Naive B cell (primary cell): ENCODE data around the gene SGO2. TPM values are rescaled to one million over a fixed set of nuclear protein-coding genes. Genes with fewer than 3 reads are reported as not detected.
"Not testable (repeated sequence)": the region's sequence is repeated elsewhere in the genome, so short reads cannot be mapped to it uniquely, and the experiment has no call there.

Experiments
- ATAC-seq, 2 donors: fragments of 150-1000 bp; cut with Tn5 transposase; 2 replicates each; pipeline ENCODE4 v1.10.0; 2021; ENCODE audit warnings: low read depth in 2 of 2, mild to moderate bottlenecking in 2 of 2, moderate library complexity in 2 of 2
- DNase-seq: peaks from one replicate; pipeline ENCODE4 v3.0.0; 2022
- H3K27ac Mint-ChIP-seq, 6 donors: one replicate each; pipeline ENCODE4 v1.8.0; 2020 to 2022; ENCODE audit warnings: mild to moderate bottlenecking in 6 of 6, mixed read lengths in 6 of 6, moderate library complexity in 5 of 6, inconsistent platforms in 2 of 6
- H3K27me3 Mint-ChIP-seq, 3 donors: one replicate each; pipeline ENCODE4 v1.8.0; 2021 to 2022; ENCODE audit warnings: mixed read lengths in 3 of 3, mild to moderate bottlenecking in 1 of 3
- H3K36me3 Mint-ChIP-seq, 2 donors: one replicate each; pipeline ENCODE4 v1.8.0; 2020 to 2022; ENCODE audit warnings: mixed read lengths in 2 of 2, inconsistent platforms in 1 of 2, mild to moderate bottlenecking in 1 of 2
- H3K4me1 Mint-ChIP-seq, 3 donors: one replicate each; pipeline ENCODE4 v1.8.0; 2020 to 2022; ENCODE audit warnings: mixed read lengths in 3 of 3, inconsistent platforms in 1 of 3, mild to moderate bottlenecking in 1 of 3, moderate library complexity in 1 of 3
- H3K4me3 Mint-ChIP-seq, 8 donors: one replicate each; pipeline ENCODE4 v1.8.0; 2020 to 2022; ENCODE audit warnings: mild to moderate bottlenecking in 8 of 8, mixed read lengths in 8 of 8, moderate library complexity in 8 of 8, inconsistent platforms in 2 of 8
- H3K9me3 Mint-ChIP-seq, 7 donors: one replicate each; pipeline ENCODE4 v1.8.0; 2020 to 2022; ENCODE audit warnings: mixed read lengths in 7 of 7, mild to moderate bottlenecking in 5 of 7, inconsistent platforms in 2 of 7, moderate library complexity in 1 of 7
- polyA plus RNA-seq, 6 donors: library from polyadenylated mRNA; unstranded; fragments of 300-500 nt; fragmentation: Illumina TruSeq; gene quantifications; one replicate each; pipeline ENCODE4 v1.2.3, GENCODE V29; 2021; ENCODE audit warnings: low read depth in 6 of 6

The SGO2 gene
- polyA plus RNA-seq, 6 donors from 2014 or later: 0.09 to 4.0 (median 2.3) TPM

DNA sequence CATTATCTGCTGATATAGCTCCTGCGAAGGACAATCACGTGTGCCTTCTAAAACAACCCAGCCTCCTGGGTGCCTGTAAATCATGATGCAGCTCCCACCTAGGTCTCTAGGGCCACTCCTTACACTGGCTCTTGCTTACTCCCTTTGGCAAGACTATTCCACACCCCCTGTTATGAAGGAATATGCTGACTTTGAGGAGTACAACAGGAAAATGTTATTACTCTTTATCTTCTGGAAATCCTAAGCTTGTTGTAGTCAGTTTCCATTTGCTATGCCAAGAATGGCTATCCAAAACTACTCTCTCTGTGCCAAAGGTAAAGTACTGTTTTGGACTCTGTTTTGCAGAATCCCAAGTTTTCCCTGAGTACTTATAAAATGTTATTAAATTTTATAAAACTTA is 7.7 kb downstream of the SGO2 start:
- H3K27me3 Mint-ChIP-seq: no peaks in the 10 kb centered on the region
- ATAC-seq (no peak), DNase-seq (no peak)
- H3K4me1 Mint-ChIP-seq: no peaks in the 10 kb centered on the region
- H3K36me3 Mint-ChIP-seq: no peaks in the 10 kb centered on the region
- H3K4me3 Mint-ChIP-seq: no peak overlapping the region
- no peaks in the 10 kb centered on the region for H3K9me3 Mint-ChIP-seq
- H3K27ac Mint-ChIP-seq: no peak overlapping the region

DNA sequence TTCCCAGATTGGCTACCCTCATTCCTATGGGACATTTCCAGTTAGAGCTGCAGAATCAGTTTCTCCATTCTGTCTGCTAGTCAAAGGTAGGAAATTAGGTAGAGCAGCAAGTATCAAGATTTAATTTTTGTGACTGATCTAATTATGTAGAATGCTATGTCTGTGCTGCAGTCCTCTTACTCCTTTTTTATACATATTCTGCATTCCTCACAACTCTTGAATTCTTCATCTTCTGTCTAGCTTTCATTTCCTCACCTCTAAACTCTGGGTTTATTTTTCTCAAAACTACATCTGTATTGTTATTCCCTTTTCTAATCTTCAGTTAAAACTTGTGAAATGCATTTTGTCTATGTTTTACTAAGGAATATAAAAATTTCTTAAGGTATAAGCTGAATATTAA is 8.6 kb downstream of the SGO2 start:
- H3K36me3 Mint-ChIP-seq: peaks cover 2% of the 10 kb centered on the region in 2 donors
- DNase-seq (no peak), ATAC-seq (no peak)
- H3K4me3 Mint-ChIP-seq: no peak overlapping the region
- H3K27ac Mint-ChIP-seq: no peak overlapping the region
- H3K9me3 Mint-ChIP-seq: peaks cover 0 to under 1% (median 0%) of the 10 kb centered on the region in 7 donors
- H3K27me3 Mint-ChIP-seq: no peaks in the 10 kb centered on the region
- no peaks in the 10 kb centered on the region for H3K4me1 Mint-ChIP-seq

DNA sequence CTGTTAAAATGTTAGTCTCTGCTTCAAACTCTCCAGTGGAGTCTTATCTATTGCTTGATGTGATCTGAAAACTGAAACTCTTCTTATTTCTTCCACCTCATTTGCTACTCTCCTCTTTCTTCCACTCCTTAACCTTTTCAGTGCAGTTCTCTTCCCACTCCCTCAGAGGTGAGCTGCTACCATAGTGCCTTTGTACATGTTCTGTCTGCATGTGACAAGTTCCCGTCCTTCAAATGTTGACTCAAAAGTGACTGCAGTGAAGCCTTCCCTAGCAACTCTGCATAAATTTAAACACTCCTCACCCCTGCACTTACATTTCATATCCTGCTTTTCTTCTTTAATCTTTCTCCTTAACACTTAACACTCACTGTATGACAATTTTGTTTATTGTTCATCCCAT is 12.1 kb downstream of the SGO2 start:
- H3K4me3 Mint-ChIP-seq: no peak overlapping the region
- DNase-seq (no peak), ATAC-seq (no peak)

DNA sequence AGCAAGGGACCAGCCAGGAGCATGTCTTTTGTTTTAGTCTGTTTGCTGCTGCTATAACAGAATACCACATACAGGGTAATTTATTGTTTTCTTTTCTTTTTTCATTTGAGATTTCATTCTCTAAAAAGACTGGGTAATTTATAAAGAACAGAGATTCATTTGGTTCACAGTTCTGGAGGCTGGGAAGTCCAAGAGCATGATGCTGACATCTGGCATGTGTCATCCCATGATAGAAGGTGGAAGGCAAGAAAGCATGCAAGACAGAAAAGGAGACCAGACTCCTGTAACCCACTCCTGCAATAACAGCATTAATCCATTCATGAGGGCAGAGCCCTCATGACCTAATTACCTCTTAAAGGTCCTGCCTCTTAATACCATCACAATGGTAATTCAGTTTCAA is 14.8 kb downstream of the SGO2 start:
- no peak for ATAC-seq
- peaks cover 0 to 5% (median 4%) of the 10 kb centered on the region in 7 donors for H3K9me3 Mint-ChIP-seq
- H3K36me3 Mint-ChIP-seq: peaks cover 20 to 34% of the 10 kb centered on the region in 2 donors
- no peak overlapping the region for H3K4me3 Mint-ChIP-seq
- no peak for DNase-seq
- H3K4me1 Mint-ChIP-seq: no peaks in the 10 kb centered on the region
- no peaks in the 10 kb centered on the region for H3K27me3 Mint-ChIP-seq
- H3K27ac Mint-ChIP-seq: no peak overlapping the region

More for the DNA sequence above, 12.1 kb downstream of the SGO2 start:
- peaks cover 20 to 24% of the 10 kb centered on the region in 2 donors for H3K36me3 Mint-ChIP-seq
- H3K4me1 Mint-ChIP-seq: no peaks in the 10 kb centered on the region
- H3K27ac Mint-ChIP-seq: no peak overlapping the region
- peaks cover 0 to 5% (median 4%) of the 10 kb centered on the region in 7 donors for H3K9me3 Mint-ChIP-seq
- no peaks in the 10 kb centered on the region for H3K27me3 Mint-ChIP-seq

DNA sequence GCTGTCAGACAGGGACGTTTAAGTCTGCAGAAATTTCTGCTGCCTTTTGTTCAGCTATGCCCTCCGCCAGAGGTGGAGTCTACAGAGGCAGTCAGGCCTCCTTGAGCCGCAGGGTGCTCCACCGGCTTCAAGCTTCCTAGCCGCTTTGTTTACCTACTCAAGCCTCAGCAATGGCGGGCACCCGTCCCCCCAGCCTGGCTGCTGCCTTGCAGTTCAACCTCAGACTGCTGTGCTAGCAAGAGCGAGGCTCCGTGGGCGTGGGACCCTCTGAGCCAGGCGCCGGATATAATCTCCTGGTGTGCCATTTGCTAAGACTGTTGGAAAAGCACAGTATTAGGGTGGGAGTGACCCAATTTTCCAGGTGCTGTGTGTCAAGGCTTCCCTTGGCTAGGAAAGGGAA is 40.6 kb downstream of the SGO2 start:
- not testable (repeated sequence) for H3K27me3 Mint-ChIP-seq, ATAC-seq, H3K9me3 Mint-ChIP-seq, H3K27ac Mint-ChIP-seq, H3K36me3 Mint-ChIP-seq, H3K4me1 Mint-ChIP-seq, H3K4me3 Mint-ChIP-seq, DNase-seq

DNA sequence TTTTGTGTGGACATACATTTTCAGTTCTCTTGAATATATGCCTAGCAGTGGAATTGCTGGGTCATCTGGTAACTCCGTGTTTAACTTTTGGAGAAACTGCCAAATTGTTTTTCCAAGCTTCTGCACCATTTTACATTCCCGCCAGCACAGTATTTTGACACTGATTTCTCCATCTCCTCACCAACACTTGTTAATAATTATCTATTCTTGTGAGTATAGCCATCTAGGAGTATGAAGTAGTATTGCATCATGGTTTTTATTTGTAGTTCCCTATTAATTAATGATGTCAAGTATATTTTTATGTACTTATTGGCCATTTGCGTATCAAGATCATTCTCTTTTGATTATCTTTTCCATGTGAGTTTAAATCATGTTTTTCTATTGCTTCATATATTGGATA is 41.9 kb downstream of the SGO2 start:
- ATAC-seq (no peak), DNase-seq (no peak)
- Mint-ChIP-seq H3K27me3 (no peaks in the 10 kb centered on the region), H3K36me3 (peaks cover 0 to 6% of the 10 kb centered on the region in 2 donors), H3K4me1 (no peaks in the 10 kb centered on the region), H3K27ac (no peak overlapping the region), H3K9me3 (peaks cover 0 to 2% (median 0%) of the 10 kb centered on the region in 7 donors), H3K4me3 (no peak overlapping the region)

DNA sequence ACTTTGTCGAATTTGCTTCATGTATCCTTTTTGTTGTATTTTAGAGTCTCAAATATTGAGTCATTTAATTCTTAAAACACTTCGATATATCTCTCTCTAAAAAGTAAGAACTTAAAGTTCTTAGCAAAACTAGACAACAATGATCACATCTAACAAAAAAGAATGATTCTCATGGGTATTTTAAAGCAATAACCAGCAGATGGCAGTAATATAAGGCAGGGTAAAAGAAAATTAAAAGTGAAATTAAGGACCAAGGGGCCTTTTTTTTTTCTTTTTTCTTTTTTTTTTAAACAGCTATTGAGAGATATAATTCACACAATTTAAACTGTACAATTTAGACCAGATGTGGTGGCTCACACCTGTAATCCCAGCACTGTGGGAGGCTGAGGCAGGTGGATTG is 50.0 kb downstream of the SGO2 start:
- Mint-ChIP-seq H3K4me3 (no peak overlapping the region), H3K36me3 (peaks cover 0 to 4% of the 10 kb centered on the region in 2 donors), H3K4me1 (no peaks in the 10 kb centered on the region), H3K27me3 (no peaks in the 10 kb centered on the region), H3K9me3 (no peaks in the 10 kb centered on the region), H3K27ac (peak overlapping the region in 1 of 6 donors; percentile 80)
- ATAC-seq (no peak), DNase-seq (peak; percentile 5)

DNA sequence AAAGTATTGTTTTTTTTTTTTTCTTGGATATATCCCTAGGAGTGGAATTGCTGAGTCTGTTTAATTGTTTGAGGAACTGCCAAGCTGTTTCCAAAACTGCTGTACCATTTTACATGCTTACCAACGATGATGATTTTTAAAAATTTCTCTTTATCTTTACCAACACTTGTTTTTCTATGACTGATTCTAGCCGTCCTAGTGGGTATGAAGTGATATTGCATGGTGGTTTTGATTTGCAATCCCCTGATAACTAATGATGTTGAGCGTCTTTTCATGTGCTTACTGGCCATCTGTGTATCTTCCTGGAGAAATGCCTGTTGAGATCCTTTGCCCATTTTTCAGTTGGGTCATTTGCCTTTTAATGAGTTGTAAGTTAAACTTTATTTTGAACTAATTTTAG is 51.0 kb downstream of the SGO2 start:
- Mint-ChIP-seq H3K4me1 (no peaks in the 10 kb centered on the region), H3K27ac (peak overlapping the region in 2 of 6 donors; percentile 11 to 55), H3K4me3 (no peak overlapping the region), H3K36me3 (peaks cover 0 to 4% of the 10 kb centered on the region in 2 donors), H3K27me3 (no peaks in the 10 kb centered on the region), H3K9me3 (no peaks in the 10 kb centered on the region)
- ATAC-seq: no peak
- DNase-seq: no peak

DNA sequence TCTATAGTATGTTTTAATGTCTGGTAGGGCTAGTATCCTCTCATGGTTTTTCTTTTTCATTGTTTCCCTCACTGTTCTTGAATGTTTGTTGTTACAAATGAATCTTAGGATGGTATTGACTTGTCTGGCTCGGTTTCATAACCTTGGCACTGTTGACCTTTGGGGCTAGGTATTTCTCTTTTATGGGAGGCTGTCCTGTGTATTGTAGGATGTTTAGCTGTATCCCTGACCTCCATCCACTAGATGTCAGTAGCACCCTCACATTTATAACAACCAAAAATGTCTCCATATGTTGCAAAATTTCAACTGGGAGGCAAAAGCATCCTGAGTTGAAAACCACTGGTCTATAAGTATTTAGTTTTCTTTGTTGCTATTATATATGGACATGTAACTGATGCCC is 52.8 kb downstream of the SGO2 start:
- no peak for DNase-seq
- ATAC-seq: peak; percentile 50 to 53
- no peaks in the 10 kb centered on the region for H3K9me3 Mint-ChIP-seq
- H3K4me1 Mint-ChIP-seq: no peaks in the 10 kb centered on the region
- peaks cover 0 to 12% of the 10 kb centered on the region in 2 donors for H3K36me3 Mint-ChIP-seq
- H3K4me3 Mint-ChIP-seq: no peak overlapping the region
- peaks cover 8 to 9% (median 8%) of the 10 kb centered on the region in 3 donors for H3K27me3 Mint-ChIP-seq
- no peak overlapping the region for H3K27ac Mint-ChIP-seq

DNA sequence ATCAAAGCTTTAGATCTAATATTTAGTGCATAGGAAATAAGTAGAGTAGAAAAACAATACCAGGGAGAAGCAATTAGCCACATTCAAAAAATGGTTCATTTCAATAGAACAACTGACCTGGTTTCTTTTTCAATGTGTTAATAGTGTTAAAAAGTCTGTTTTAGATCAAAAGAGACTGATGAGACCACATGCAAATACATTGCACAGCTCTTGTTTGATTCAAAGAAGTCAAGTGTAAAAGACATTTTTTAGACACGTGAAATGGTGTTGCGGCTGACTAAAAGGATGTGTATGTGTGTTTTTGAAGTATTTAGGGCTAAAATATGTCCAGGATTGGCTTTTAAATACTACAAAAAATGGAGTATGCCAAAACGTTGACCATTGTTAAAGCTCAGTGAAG is 58.6 kb downstream of the SGO2 start:
- ATAC-seq: no peak
- Mint-ChIP-seq H3K27ac (no peak overlapping the region), H3K27me3 (peaks cover 17 to 27% (median 17%) of the 10 kb centered on the region in 3 donors), H3K9me3 (no peaks in the 10 kb centered on the region), H3K4me1 (peaks cover 11 to 14% (median 12%) of the 10 kb centered on the region in 3 donors), H3K4me3 (peak overlapping the region in 5 of 8 donors; percentile 27 to 84 (median 42)), H3K36me3 (peaks cover 0 to 15% of the 10 kb centered on the region in 2 donors)
- DNase-seq: no peak

DNA sequence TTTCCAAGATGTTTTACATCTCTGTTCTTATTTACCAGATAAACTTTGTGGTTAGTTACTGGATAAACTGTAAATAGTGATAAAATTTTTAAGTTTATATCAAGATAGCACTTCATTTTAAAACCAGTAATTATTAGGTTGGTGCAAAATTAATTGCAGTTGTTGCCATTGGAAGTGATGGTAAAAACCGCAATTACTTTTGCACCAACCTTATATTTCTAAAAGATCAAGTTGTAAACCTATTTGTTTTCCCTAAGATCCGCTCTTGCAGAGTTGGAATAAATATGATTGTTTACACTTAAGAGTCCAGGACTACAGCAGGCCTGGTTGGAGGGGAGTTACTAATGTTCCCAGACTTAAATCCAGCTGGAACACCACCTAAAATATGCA is 59.3 kb downstream of the SGO2 start:
- H3K36me3 Mint-ChIP-seq: peaks cover 0 to 15% of the 10 kb centered on the region in 2 donors
- ATAC-seq: no peak
- peaks cover 17 to 29% (median 19%) of the 10 kb centered on the region in 3 donors for H3K27me3 Mint-ChIP-seq
- DNase-seq: no peak
- no peaks in the 10 kb centered on the region for H3K9me3 Mint-ChIP-seq
- H3K4me3 Mint-ChIP-seq: peak overlapping the region; percentile 82 to 94 (median 90)
- peaks cover 11 to 14% (median 12%) of the 10 kb centered on the region in 3 donors for H3K4me1 Mint-ChIP-seq
- no peak overlapping the region for H3K27ac Mint-ChIP-seq

DNA sequence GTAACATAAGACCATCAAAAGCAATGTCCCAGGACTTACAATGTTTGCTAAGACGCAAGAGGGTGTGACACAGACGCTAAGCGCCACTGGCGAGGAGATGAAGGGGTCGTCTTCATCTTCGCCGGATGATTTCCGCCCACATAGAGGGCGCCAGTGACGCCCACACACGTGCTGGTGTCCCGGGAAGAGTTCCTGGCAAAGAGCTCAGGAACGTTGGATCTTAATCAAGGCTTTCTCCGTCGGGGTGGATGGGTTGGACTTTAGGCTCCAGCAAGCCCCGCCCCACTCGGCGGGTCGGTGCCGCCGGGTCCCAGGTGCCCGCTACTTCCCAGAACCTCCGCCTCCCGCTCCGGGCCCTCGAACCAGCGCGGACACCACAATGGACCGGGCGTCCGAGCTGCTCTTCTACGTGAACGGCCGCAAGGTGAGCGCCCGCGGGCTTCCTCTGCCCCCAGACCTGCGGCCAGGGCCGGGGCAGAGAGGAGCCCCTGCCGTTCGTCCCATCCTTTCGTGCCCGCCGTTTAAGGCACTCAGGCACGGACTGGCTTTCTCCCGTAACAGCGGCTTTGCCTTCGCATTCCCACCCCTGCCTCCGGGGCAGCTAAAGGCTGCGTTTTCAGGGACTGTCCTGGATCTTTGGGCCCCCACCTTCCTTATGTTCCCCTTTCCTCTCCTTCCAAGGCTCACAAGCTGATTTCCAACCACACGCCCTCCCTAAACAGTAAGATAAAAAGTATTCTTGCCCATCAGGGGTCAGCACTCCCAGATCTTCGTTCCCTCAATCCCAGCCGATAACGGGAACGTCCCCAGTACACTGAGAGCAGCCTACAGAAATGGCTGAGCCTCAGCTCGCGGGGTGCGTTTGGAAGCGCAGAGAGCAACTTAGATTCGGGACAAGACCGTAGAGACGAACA is 60.0 kb downstream of the SGO2 start, which contains the start of gene AOX1:
TSS of gene AOX1 (plus strand) at position 285 of the 914 bp plus-strand sequence. CDS start at position 380, 95 bp downstream.
- peaks cover 17 to 36% (median 25%) of the 10 kb centered on the region in 3 donors for H3K27me3 Mint-ChIP-seq
- H3K4me1 Mint-ChIP-seq: peaks cover 11 to 14% (median 12%) of the 10 kb centered on the region in 3 donors
- ATAC-seq (peak; percentile 64 to 73), DNase-seq (peak; percentile 14)
- H3K36me3 Mint-ChIP-seq: peaks cover 0 to 15% of the 10 kb centered on the region in 2 donors
- peaks cover 0 to 2% (median 0%) of the 10 kb centered on the region in 7 donors for H3K9me3 Mint-ChIP-seq
- H3K4me3 Mint-ChIP-seq: peak within 1 kb of the TSS; percentile 82 to 94 (median 90)
- H3K27ac Mint-ChIP-seq: peak within 1 kb of the TSS in 5 of 6 donors; percentile 29 to 77 (median 53)

DNA sequence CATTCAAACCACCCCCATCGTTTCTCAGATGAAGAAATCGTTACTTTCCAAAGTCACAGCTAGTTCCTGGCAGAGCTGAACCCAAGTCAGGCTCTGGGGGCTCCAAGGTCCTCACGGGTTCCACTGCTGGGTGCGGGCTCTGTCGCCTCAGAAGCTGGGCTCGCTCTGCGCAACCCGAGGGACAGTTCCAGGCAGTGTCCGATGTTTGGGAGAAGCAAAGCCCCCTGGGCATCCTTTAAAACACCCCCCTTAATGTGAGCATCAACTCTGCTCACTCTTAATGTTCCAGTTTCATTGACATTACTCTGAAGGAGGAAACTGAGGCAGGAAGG is 60.6 kb downstream of the SGO2 start:
- peak overlapping the region in 2 of 6 donors; percentile 48 to 53 for H3K27ac Mint-ChIP-seq
- ATAC-seq (no peak), DNase-seq (no peak)
- peak overlapping the region; percentile 82 to 94 (median 90) for H3K4me3 Mint-ChIP-seq
- peaks cover 0 to 2% (median 0%) of the 10 kb centered on the region in 7 donors for H3K9me3 Mint-ChIP-seq
- peaks cover 18 to 39% (median 27%) of the 10 kb centered on the region in 3 donors for H3K27me3 Mint-ChIP-seq
- peaks cover 11 to 14% (median 12%) of the 10 kb centered on the region in 3 donors for H3K4me1 Mint-ChIP-seq
- peaks cover 0 to 15% of the 10 kb centered on the region in 2 donors for H3K36me3 Mint-ChIP-seq
